Tibial artery (tissue), 4 donors: ENCODE results near the gene SLC26A6.

Source experiments
- DNase-seq, 2 donors: peaks; one replicate each; pipeline ENCODE4 v3.0.0-alpha.2; 2019
- H3K27ac ChIP-seq, 2 donors: fragments of 200-600 bp; sonication (generic) in 1 of 2; 1 replicate in 1 of 2; 2 replicates in 1 of 2; pipeline ENCODE4 v1.5.1; 2018 to 2019; ENCODE audit warnings: mild to moderate bottlenecking in 1 of 2
- H3K27me3 ChIP-seq, 2 donors: fragments of 200-600 bp; sonication (generic) in 1 of 2; one replicate each; pipeline versions ENCODE4 v1.5.1 to v1.6.0; 2016 to 2019
- H3K36me3 ChIP-seq, 3 donors: fragments of 200-600 bp; sonication (generic) in 2 of 3; one replicate each; pipeline ENCODE4 v1.5.1; 2016 to 2019; ENCODE audit warnings: mild to moderate bottlenecking in 2 of 3
- H3K4me1 ChIP-seq, 4 donors: fragments of 200-600 bp; sonication (generic) in 2 of 4; 1 replicate in 3 of 4; 2 replicates in 1 of 4; pipeline ENCODE4 v1.5.1; 2016 to 2019
- H3K4me3 ChIP-seq, 2 donors: fragments of 200-600 bp; sonication (generic) in 1 of 2; 1 replicate in 1 of 2; 2 replicates in 1 of 2; pipeline ENCODE4 v1.5.1; 2018 to 2019; ENCODE audit warnings: mild to moderate bottlenecking in 2 of 2
- H3K9me3 ChIP-seq, 3 donors: fragments of 200-600 bp; sonication (generic) in 1 of 3; one replicate each; pipeline ENCODE4 v1.5.1; 2016 to 2019
- intact Hi-C: fragments of 100-400 bp; cut with DNase I; formaldehyde crosslinking; loops from one replicate; pipeline ENCODE4 v1.15.0; 2023; ENCODE audit warnings: low total_unique reads
- TF ChIP-seq, protein P1 (sequence below), 2 experiments: fragments of 200-600 bp in 1 of 2; fragments of 450-650 bp in 1 of 2; IDR thresholded peaks; one replicate each; pipeline ENCODE4 v1.5.1; 2017 to 2019; ENCODE audit warnings: antibody characterized with exemption in 2 of 2, mild to moderate bottlenecking in 1 of 2, moderate library complexity in 1 of 2

SLC26A6 gene

DNA sequence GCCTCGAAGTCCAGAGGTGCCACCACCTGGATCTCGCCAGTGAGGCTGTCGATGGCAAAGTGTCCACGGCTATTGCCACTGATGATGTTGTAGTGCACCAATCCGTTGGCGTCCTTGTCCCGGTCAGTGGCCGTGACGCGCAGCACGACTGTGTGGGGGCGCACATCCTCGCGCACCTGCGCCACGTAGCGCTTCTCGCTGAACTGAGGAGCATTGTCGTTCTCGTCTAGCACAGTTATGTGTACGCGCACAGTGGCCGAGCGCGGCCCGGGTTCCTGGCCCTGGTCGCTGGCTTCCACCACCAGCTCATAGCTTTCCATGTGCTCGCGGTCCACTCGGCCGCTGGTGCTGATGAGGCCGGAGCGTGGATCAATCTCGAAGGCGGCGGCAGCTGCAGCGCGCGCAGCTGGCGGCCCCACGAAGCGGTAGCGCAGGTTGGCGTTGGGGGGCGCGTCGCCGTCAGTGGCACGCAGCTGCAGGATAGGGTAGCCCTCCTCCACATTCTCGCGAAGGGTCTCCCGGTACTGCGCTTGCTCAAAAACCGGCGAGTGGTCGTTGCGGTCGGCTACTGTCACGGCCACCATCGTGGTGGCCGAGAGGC is 25.6 kb upstream of the SLC26A6 start:
- Histone ChIP-seq H3K4me3 (no peak overlapping the region), H3K4me1 (peaks cover 0 to 44% (median 27%) of the 10 kb centered on the region in 4 donors), H3K36me3 (no peaks in the 10 kb centered on the region), H3K27ac (no peak overlapping the region), H3K27me3 (peaks cover 0 to 13% of the 10 kb centered on the region in 2 donors), H3K9me3 (no peaks in the 10 kb centered on the region)
- intact Hi-C loops, result no loop called here
- TF ChIP-seq, protein P1, sequence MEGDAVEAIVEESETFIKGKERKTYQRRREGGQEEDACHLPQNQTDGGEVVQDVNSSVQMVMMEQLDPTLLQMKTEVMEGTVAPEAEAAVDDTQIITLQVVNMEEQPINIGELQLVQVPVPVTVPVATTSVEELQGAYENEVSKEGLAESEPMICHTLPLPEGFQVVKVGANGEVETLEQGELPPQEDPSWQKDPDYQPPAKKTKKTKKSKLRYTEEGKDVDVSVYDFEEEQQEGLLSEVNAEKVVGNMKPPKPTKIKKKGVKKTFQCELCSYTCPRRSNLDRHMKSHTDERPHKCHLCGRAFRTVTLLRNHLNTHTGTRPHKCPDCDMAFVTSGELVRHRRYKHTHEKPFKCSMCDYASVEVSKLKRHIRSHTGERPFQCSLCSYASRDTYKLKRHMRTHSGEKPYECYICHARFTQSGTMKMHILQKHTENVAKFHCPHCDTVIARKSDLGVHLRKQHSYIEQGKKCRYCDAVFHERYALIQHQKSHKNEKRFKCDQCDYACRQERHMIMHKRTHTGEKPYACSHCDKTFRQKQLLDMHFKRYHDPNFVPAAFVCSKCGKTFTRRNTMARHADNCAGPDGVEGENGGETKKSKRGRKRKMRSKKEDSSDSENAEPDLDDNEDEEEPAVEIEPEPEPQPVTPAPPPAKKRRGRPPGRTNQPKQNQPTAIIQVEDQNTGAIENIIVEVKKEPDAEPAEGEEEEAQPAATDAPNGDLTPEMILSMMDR (IDR thresholded peaks at IDR 0.05), result no peak
- no peak for DNase-seq

DNA sequence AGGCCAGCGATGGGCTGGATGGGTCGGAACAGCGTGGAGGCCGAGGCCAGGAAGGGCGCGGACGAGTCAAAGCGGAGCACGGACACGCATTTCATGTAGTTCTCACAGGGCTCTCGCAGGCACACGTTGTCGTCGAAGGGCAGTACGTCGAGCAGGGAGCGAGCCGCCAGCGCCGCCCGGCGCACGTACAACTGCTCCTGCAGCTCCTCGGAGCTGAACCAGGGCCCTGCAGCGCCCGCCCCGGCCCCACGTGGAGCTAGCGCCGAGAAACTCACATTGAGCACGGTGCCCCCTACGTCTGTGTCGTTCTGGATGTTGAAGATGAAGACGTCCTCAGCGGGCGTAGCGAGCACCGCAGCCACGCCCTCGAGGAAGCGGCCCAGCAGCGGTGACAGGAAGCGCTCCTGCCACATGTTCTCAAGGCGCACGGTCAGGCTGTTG is 21.6 kb upstream of the SLC26A6 start:
- H3K27ac ChIP-seq, result peak overlapping the region; percentile 79 to 86
- intact Hi-C loops, result no loop called here
- TF ChIP-seq, protein P1 (IDR thresholded peaks at IDR 0.05), result no peak
- H3K4me3 ChIP-seq, result peak overlapping the region; percentile 55 to 79
- peaks cover 0 to under 1% of the 10 kb centered on the region in 2 donors for H3K27me3 ChIP-seq
- peaks cover 0 to 27% (median 21%) of the 10 kb centered on the region in 4 donors for H3K4me1 ChIP-seq
- no peaks in the 10 kb centered on the region for H3K36me3 ChIP-seq
- DNase-seq, result no peak
- no peaks in the 10 kb centered on the region for H3K9me3 ChIP-seq

GRCh38 chr3:48656061-48656840 is 21.0 kb upstream of the SLC26A6 start:
- intact Hi-C loops, result no loop called here
- no peaks in the 10 kb centered on the region for H3K27me3 ChIP-seq
- peaks cover 0 to 21% (median 16%) of the 10 kb centered on the region in 4 donors for H3K4me1 ChIP-seq
- H3K4me3 ChIP-seq, result peak overlapping the region; percentile 55 to 79
- TF ChIP-seq, protein P1 (IDR thresholded peaks at IDR 0.05), result peak; percentile 76 to 78
- H3K9me3 ChIP-seq, result no peaks in the 10 kb centered on the region
- DNase-seq, result peak; percentile 68 to 92
- peak overlapping the region; percentile 79 to 86 for H3K27ac ChIP-seq
- H3K36me3 ChIP-seq, result no peaks in the 10 kb centered on the region

- intact Hi-C loops, result no loop called here
- peaks cover 0 to 19% (median 14%) of the 10 kb centered on the region in 4 donors for H3K4me1 ChIP-seq
- no peaks in the 10 kb centered on the region for H3K9me3 ChIP-seq
- H3K27ac ChIP-seq, result peak overlapping the region; percentile 79 to 86
- DNase-seq, result no peak
- H3K36me3 ChIP-seq, result no peaks in the 10 kb centered on the region
- no peaks in the 10 kb centered on the region for H3K27me3 ChIP-seq
- peak overlapping the region; percentile 55 to 79 for H3K4me3 ChIP-seq
- TF ChIP-seq, protein P1 (IDR thresholded peaks at IDR 0.05), result no peak
Observed at GRCh38 chr3:48655606-48656005, 20.3 kb upstream of the SLC26A6 start.

GRCh38 chr3:48655063-48655462 is 19.8 kb upstream of the SLC26A6 start:
- peaks cover 0 to 19% (median 14%) of the 10 kb centered on the region in 4 donors for H3K4me1 ChIP-seq
- peak overlapping the region in 1 of 2 donors; percentile 79 for H3K27ac ChIP-seq

More at GRCh38 chr3:48655063-48655462, 19.8 kb upstream of the SLC26A6 start:
- Histone ChIP-seq H3K36me3 (no peaks in the 10 kb centered on the region), H3K9me3 (no peaks in the 10 kb centered on the region), H3K4me3 (no peak overlapping the region), H3K27me3 (no peaks in the 10 kb centered on the region)
- no peak for DNase-seq
- TF ChIP-seq, protein P1 (IDR thresholded peaks at IDR 0.05), result no peak
- intact Hi-C loops, result no loop called here
